ENCODE data around the gene XPR1. TPM values are rescaled to one million over a fixed set of nuclear protein-coding genes. Genes with fewer than 3 reads are reported as not detected.

XPR1 gene
- total RNA-seq, 2 donors from 2014 or later: 39.3 to 50.9 TPM

DNA sequence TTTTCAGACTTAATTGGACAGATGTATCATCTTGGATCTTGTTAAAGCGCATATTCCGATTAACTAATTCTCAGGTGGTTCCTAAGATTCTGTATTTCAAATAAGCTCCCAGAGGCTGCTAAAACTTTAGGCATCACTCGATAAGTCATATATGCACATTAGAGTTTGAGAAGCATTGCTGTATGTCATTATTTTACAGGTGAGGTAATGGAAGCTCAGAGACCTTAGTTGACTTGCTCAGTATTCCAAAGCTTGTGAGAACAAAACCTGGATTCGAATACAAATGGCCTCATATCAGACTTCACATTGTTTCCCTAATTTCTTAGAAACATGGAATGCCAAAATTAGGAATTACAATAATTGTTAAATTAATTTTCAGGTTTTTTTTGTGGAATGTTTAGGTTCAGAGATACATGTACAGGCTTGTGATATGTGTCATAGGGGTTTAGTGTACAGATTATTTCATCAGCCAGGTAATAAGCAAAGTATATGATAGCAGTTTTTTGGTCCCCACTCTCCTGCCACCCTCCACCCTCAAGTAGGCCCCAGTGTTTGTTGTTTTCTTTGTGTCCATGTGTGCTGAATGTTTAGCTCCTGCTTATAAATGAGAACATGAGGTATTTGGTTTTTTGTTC, 96.8 kb downstream of the XPR1 start:
- no peak overlapping the region for H3K4me3 Mint-ChIP-seq
- H3K27me3 Mint-ChIP-seq (ENCODE audit: insufficient read depth): no peaks in the 10 kb centered on the region
- Histone ChIP-seq H3K36me3 (ENCODE audit: control insufficient read depth, insufficient read depth, low read length) (no peaks in the 10 kb centered on the region), H3K9me3 (ENCODE audit: control insufficient read depth, low read length) (peaks cover 50% of the 10 kb centered on the region), H3K9ac (ENCODE audit: extremely low read depth, low read length, poor library complexity, severe bottlenecking) (no peak overlapping the region), H3K4me1 (ENCODE audit: control insufficient read depth, insufficient read depth, low read length) (no peaks in the 10 kb centered on the region), H3K4me3 (ENCODE audit: low read length) (peak overlapping the region; percentile 13), H3K27me3 (ENCODE audit: control insufficient read depth, insufficient read depth, low read length, poor library complexity, severe bottlenecking) (no peaks in the 10 kb centered on the region), H3K27ac (ENCODE audit: low read depth, low read length) (no peak overlapping the region)
- H3K36me3 Mint-ChIP-seq (ENCODE audit: low read depth): peaks cover 21% of the 10 kb centered on the region
- H3K4me1 Mint-ChIP-seq: peaks cover 7% of the 10 kb centered on the region
- TF ChIP-seq, protein P1, sequence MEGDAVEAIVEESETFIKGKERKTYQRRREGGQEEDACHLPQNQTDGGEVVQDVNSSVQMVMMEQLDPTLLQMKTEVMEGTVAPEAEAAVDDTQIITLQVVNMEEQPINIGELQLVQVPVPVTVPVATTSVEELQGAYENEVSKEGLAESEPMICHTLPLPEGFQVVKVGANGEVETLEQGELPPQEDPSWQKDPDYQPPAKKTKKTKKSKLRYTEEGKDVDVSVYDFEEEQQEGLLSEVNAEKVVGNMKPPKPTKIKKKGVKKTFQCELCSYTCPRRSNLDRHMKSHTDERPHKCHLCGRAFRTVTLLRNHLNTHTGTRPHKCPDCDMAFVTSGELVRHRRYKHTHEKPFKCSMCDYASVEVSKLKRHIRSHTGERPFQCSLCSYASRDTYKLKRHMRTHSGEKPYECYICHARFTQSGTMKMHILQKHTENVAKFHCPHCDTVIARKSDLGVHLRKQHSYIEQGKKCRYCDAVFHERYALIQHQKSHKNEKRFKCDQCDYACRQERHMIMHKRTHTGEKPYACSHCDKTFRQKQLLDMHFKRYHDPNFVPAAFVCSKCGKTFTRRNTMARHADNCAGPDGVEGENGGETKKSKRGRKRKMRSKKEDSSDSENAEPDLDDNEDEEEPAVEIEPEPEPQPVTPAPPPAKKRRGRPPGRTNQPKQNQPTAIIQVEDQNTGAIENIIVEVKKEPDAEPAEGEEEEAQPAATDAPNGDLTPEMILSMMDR (conservative IDR thresholded peaks at IDR 0.05): no peak
- peaks cover 51% of the 10 kb centered on the region for H3K9me3 Mint-ChIP-seq
- no peak overlapping the region for H3K27ac Mint-ChIP-seq
- WGBS, 2 experiments (ENCODE audit: insufficient coverage in 1 of 2, insufficient read length in 1 of 2): 89 to 96% methylated on average over 3 to 4 of the region's 4 CpGs
- DNase-seq: no peak

DNA sequence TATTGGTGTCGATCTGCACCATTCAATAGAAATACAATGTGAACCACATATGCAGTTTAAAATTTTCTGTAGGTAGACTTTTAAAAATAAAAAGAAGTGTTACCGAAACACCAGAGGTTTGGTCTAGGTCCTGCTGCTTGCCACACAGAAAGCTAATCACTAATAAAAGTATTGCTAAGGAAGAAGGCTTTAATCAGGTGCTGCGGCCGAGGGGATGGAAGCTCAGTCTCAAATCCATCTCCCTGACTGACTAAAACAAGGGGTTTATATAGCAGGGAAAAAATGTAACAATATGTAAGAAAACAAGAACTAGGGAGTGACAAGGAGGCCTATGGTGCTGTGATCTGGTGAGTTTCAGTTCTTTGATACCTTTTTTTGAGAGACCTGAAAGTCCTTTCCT, 99.3 kb downstream of the XPR1 start:
- H3K27me3 ChIP-seq (ENCODE audit: control insufficient read depth, insufficient read depth, low read length, poor library complexity, severe bottlenecking): no peaks in the 10 kb centered on the region
- H3K9ac ChIP-seq (ENCODE audit: extremely low read depth, low read length, poor library complexity, severe bottlenecking): no peak overlapping the region
- no peaks in the 10 kb centered on the region for H3K36me3 ChIP-seq (ENCODE audit: control insufficient read depth, insufficient read depth, low read length)
- H3K27me3 Mint-ChIP-seq (ENCODE audit: insufficient read depth): no peaks in the 10 kb centered on the region
- no peak overlapping the region for H3K27ac ChIP-seq (ENCODE audit: low read depth, low read length)
- no peak overlapping the region for H3K4me3 Mint-ChIP-seq
- H3K9me3 Mint-ChIP-seq: peaks cover 65% of the 10 kb centered on the region
- peaks cover 65% of the 10 kb centered on the region for H3K9me3 ChIP-seq (ENCODE audit: control insufficient read depth, low read length)
- H3K4me1 ChIP-seq (ENCODE audit: control insufficient read depth, insufficient read depth, low read length): no peaks in the 10 kb centered on the region
- peaks cover 7% of the 10 kb centered on the region for H3K4me1 Mint-ChIP-seq
- no peak for DNase-seq
- H3K27ac Mint-ChIP-seq: no peak overlapping the region
- TF ChIP-seq, protein P1 (conservative IDR thresholded peaks at IDR 0.05): no peak
- no peak overlapping the region for H3K4me3 ChIP-seq (ENCODE audit: low read length)
- WGBS, 2 experiments (ENCODE audit: insufficient coverage in 1 of 2, insufficient read length in 1 of 2): 99 to 100% methylated on average over 1 to 4 of the region's 4 CpGs
- peaks cover 27% of the 10 kb centered on the region for H3K36me3 Mint-ChIP-seq (ENCODE audit: low read depth)

DNA sequence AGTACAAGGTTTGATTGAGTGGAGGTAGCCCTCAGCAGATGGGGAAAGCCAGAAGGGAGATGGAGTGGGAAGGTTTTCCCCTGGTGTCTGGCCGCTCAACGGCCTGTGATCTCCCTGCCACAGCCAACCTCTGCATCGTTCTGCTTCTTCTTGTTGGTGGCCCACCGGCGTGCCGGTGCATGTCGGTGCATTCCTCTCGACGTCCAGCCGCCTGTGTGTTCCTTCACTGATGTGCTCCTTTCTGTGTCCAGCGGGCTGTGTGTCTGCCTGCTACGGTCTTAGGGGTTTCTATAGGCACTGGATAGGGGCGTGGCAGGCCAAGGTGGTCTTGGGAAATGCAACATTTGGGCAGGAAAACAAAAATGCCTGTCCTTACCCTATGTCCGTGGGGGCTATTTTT, 101.0 kb downstream of the XPR1 start:
- H3K27me3 Mint-ChIP-seq (ENCODE audit: insufficient read depth): no peaks in the 10 kb centered on the region
- no peak for DNase-seq
- no peak overlapping the region for H3K4me3 Mint-ChIP-seq

More for the DNA sequence above, 101.0 kb downstream of the XPR1 start:
- Histone ChIP-seq H3K4me3 (ENCODE audit: low read length) (no peak overlapping the region), H3K9me3 (ENCODE audit: control insufficient read depth, low read length) (peaks cover 65% of the 10 kb centered on the region), H3K36me3 (ENCODE audit: control insufficient read depth, insufficient read depth, low read length) (no peaks in the 10 kb centered on the region), H3K27me3 (ENCODE audit: control insufficient read depth, insufficient read depth, low read length, poor library complexity, severe bottlenecking) (no peaks in the 10 kb centered on the region), H3K27ac (ENCODE audit: low read depth, low read length) (no peak overlapping the region), H3K4me1 (ENCODE audit: control insufficient read depth, insufficient read depth, low read length) (no peaks in the 10 kb centered on the region), H3K9ac (ENCODE audit: extremely low read depth, low read length, poor library complexity, severe bottlenecking) (no peak overlapping the region)
- TF ChIP-seq, protein P1 (conservative IDR thresholded peaks at IDR 0.05): no peak
- peaks cover 3% of the 10 kb centered on the region for H3K4me1 Mint-ChIP-seq
- H3K27ac Mint-ChIP-seq: no peak overlapping the region
- WGBS, 2 experiments (ENCODE audit: insufficient coverage in 1 of 2, insufficient read length in 1 of 2): 90 to 96% methylated on average over 4 to 14 of the region's 14 CpGs
- peaks cover 63% of the 10 kb centered on the region for H3K9me3 Mint-ChIP-seq
- H3K36me3 Mint-ChIP-seq (ENCODE audit: low read depth): peaks cover 27% of the 10 kb centered on the region
